BLaER1 (cell line): ENCODE results near the gene NEGR1.
A peak's percentile ranks its signal among the peaks of the same experiment; 100 is the strongest.

ENCODE experiments used
- H3K27ac ChIP-seq: shearing (Covaris generic); formaldehyde crosslinking; 2 replicates; pipeline ENCODE4 v1.8.1; 2022
- H3K27me3 ChIP-seq: shearing (Covaris generic); formaldehyde crosslinking; 2 replicates; pipeline ENCODE4 v1.8.1; 2022
- H3K36me3 ChIP-seq: shearing (Covaris generic); formaldehyde crosslinking; 2 replicates; pipeline ENCODE4 v1.8.1; 2022
- H3K4me1 ChIP-seq: shearing (Covaris generic); formaldehyde crosslinking; 2 replicates; pipeline ENCODE4 v1.8.1; 2022
- H3K4me2 ChIP-seq: shearing (Covaris generic); formaldehyde crosslinking; 2 replicates; pipeline ENCODE4 v1.8.1; 2022
- H3K4me3 ChIP-seq: shearing (Covaris generic); formaldehyde crosslinking; 2 replicates; pipeline ENCODE4 v1.8.1; 2022
- H3K9ac ChIP-seq: shearing (Covaris generic); formaldehyde crosslinking; 2 replicates; pipeline ENCODE4 v1.8.1; 2022
- H3K9me3 ChIP-seq: shearing (Covaris generic); formaldehyde crosslinking; 2 replicates; pipeline ENCODE4 v1.8.1; 2022
- H4K20me1 ChIP-seq: shearing (Covaris generic); formaldehyde crosslinking; 2 replicates; pipeline ENCODE4 v1.8.1; 2022
- Cebpa-rat ChIP-seq: shearing (Covaris generic); IDR thresholded peaks from 2 replicates; pipeline ENCODE4 v1.8.1; 2022

The NEGR1 gene

DNA sequence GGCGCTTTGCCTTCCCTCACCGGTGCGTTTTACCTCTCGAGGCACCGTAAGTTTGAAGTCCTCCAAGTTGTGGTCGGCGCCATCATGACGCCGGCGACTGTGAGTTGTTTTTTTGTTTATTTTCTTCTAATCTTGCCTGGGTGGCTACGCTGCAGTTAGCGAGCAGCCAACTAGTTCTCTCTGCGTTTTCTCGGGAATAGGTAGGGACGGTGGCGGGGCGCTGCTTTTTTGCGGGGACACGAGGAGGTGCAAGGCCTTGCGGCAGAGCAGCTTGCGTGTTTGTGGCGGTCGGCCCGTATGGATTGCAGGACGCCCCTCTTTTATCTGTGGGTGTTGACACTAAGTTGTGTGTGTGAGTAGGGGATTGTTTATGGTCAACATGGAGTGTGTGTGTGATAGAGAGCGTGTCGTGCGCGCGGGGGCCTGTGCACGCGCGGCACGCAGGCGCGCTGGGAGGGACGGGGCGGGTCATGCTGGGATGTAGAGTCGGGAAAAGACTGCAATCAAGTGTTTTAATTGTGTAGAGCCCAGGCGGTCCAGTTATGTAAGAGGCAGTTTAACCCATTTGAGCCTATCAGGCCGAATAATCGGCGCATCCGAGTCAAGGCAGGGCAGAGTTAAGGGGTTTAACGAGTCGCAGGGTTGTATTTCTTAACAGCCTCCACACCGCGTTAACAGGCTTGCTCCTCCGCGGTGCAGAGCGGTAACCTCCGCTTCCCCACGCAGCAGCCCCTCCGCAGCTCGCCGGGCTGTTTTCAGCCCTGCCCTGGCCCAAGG is 1.2 kb upstream of the NEGR1 start:
- Histone ChIP-seq H3K9ac (peak overlapping the region; percentile 47), H3K27me3 (peaks cover 54% of the 10 kb centered on the region), H3K27ac (no peak overlapping the region), H4K20me1 (peaks cover 16% of the 10 kb centered on the region; the same call in 1 of the 2 replicates), H3K4me1 (peaks cover 24% of the 10 kb centered on the region), H3K9me3 (no peaks in the 10 kb centered on the region), H3K4me2 (peak overlapping the region; percentile 86), H3K4me3 (peak overlapping the region; percentile 67), H3K36me3 (no peaks in the 10 kb centered on the region)
- no peak for TF ChIP-seq Cebpa-rat

DNA sequence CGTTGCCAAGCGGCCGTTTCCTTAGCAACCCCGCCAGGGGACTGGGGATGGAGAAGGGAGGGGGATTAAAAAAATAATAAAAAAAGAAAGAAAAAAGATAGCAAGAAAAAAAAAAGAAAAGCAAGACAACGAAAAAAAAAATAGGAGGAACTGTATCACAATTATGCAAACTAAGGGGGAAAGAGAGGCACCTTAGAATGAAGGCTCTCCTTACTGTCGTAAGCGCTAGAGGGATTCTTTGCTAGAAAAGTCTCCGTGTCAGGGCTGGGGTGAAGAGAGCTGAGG is 625 bp upstream of the NEGR1 start:
- peak overlapping the region; percentile 86 for H3K4me2 ChIP-seq
- no peak overlapping the region for H3K27ac ChIP-seq
- no peaks in the 10 kb centered on the region for H3K36me3 ChIP-seq
- peaks cover 24% of the 10 kb centered on the region for H3K4me1 ChIP-seq
- no peak for TF ChIP-seq Cebpa-rat
- peak overlapping the region; percentile 67 for H3K4me3 ChIP-seq
- peaks cover 54% of the 10 kb centered on the region for H3K27me3 ChIP-seq
- H4K20me1 ChIP-seq, result peaks cover 16% of the 10 kb centered on the region; the same call in 1 of the 2 replicates
- H3K9ac ChIP-seq, result peak overlapping the region; percentile 47
- H3K9me3 ChIP-seq, result no peaks in the 10 kb centered on the region

DNA sequence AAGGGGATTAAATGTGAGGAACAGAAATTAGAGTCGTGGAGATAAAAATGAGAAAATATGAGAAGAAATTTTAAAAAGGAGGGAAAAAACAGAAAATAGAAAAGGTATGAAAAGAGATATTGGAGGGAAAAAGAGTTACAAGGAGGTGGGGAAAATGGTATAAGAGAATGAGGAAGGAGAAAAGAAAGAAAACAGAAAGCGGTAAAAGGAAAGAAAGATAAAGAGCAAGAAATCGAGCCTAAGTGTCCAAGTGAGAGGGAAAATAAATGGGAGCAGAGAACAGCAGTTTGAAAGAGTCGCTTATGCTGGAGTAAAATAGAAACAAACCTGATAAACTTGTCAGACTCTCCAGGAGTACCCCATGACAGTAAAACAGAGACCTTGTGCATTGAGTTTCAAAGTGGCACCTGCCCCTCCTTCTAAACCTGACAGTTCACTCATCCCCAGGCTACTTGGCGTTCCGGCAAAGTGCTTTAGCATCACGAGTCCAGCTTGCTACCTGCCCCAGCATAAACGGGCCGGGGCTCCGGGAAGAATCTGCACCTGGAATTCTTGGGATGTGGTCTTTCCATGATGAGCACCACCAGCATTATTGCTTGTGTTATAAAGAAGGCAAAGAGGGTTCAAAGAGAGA is 585 bp downstream of the NEGR1 start:
- peaks cover 54% of the 10 kb centered on the region for H3K27me3 ChIP-seq
- no peak overlapping the region for H3K27ac ChIP-seq
- no peaks in the 10 kb centered on the region for H3K36me3 ChIP-seq
- peak overlapping the region; percentile 67 for H3K4me3 ChIP-seq
- peaks cover 24% of the 10 kb centered on the region for H3K4me1 ChIP-seq
- peaks cover 16% of the 10 kb centered on the region; the same call in 1 of the 2 replicates for H4K20me1 ChIP-seq
- no peak overlapping the region for H3K9ac ChIP-seq
- no peaks in the 10 kb centered on the region for H3K9me3 ChIP-seq
- no peak for TF ChIP-seq Cebpa-rat
- peak overlapping the region; percentile 86 for H3K4me2 ChIP-seq

DNA sequence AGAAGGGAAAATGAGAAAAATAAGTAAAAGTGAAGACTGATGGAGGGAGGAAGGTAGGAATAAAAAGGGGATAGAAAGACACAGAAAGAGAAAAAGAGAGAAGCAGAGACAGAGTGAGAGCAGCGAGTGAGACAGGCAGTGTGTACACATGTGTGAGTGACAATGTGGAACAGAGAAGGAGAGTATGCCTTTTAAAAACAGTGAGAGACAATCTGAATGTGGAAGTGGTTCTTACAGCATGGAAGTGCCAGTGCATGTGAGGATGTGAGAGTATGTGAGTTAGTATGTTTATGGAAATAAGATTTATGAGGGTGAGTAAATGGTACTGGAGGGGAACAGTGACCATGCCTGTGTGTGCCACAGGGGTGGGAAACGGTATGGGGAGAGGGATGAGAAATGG is 1.2 kb downstream of the NEGR1 start:
- H4K20me1 ChIP-seq, result peaks cover 16% of the 10 kb centered on the region; the same call in 1 of the 2 replicates
- H3K27ac ChIP-seq, result no peak overlapping the region
- peaks cover 24% of the 10 kb centered on the region for H3K4me1 ChIP-seq
- no peak for TF ChIP-seq Cebpa-rat
- H3K27me3 ChIP-seq, result peaks cover 54% of the 10 kb centered on the region
- H3K4me2 ChIP-seq, result no peak overlapping the region
- H3K36me3 ChIP-seq, result no peaks in the 10 kb centered on the region
- no peak overlapping the region for H3K9ac ChIP-seq
- H3K9me3 ChIP-seq, result no peaks in the 10 kb centered on the region
- H3K4me3 ChIP-seq, result no peak overlapping the region

DNA sequence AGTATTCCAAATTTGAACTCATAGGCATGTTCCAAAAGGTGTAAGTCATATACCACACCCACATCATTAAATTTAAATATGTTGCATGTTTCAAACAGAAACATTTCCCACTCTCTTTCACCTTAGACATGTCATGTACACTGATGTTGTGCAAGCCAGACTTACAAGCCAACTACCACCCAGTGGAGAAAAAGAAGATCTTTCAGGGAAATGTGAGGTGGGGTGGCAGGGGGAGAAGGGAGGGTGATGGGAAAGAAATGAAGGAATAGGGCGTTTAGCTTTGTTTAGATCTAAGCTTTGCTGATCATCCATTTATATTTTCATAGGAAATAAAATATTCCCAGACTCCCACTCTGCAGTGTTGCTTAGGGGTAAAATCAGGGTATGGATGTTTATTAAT is 1.6 kb downstream of the NEGR1 start:
- Histone ChIP-seq H3K27ac (no peak overlapping the region), H4K20me1 (peaks cover 16% of the 10 kb centered on the region; the same call in 1 of the 2 replicates), H3K9me3 (no peaks in the 10 kb centered on the region), H3K4me3 (no peak overlapping the region), H3K36me3 (no peaks in the 10 kb centered on the region), H3K4me1 (peaks cover 24% of the 10 kb centered on the region), H3K4me2 (no peak overlapping the region), H3K27me3 (peaks cover 52% of the 10 kb centered on the region), H3K9ac (no peak overlapping the region)
- no peak for TF ChIP-seq Cebpa-rat

DNA sequence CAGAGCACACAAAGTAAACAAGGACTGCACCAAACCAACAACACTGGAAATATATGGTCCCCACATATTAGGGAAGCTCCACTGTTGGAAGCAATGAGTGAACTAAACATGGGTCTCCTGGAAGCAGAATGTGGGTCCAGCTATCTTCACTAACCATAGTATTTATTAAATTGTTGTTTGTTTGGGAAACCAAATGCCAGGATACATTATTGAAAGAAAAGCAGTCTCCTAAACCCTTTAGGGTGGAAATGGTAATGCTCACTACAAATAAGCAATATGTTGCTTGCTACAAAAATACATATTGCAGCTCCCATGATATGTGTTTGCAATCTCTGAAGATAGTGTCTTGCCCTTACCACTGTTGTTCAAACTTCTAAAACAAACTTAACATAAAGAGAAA is 2.2 kb downstream of the NEGR1 start:
- peaks cover 47% of the 10 kb centered on the region for H3K27me3 ChIP-seq
- H3K4me1 ChIP-seq, result peaks cover 24% of the 10 kb centered on the region
- TF ChIP-seq Cebpa-rat, result no peak
- no peak overlapping the region for H3K9ac ChIP-seq
- no peak overlapping the region for H3K27ac ChIP-seq
- H3K9me3 ChIP-seq, result no peaks in the 10 kb centered on the region
- H3K36me3 ChIP-seq, result no peaks in the 10 kb centered on the region
- no peak overlapping the region for H3K4me3 ChIP-seq
- no peak overlapping the region for H3K4me2 ChIP-seq
- peaks cover 15% of the 10 kb centered on the region; the same call in 1 of the 2 replicates for H4K20me1 ChIP-seq

DNA sequence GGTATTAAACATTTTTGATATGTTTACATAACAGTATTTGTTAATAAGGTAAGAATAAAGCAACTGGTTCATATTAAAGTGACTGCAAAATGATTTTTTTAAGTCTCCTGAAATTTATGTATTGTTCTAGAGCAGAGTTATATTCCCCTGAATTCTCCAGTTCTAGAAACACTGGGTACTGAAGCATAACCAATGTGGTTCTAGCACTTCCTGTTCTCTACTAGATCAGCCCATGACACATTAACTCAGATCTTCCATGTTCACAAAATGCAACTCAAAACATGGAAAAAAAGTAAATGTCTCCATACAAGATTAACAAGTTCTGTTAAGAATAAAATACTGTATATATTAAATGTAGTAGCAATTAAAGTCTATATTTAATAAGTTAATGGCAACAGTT is 3.9 kb downstream of the NEGR1 start:
- no peaks in the 10 kb centered on the region for H3K9me3 ChIP-seq
- H4K20me1 ChIP-seq, result no peaks in the 10 kb centered on the region
- H3K27me3 ChIP-seq, result peaks cover 30% of the 10 kb centered on the region
- no peak overlapping the region for H3K9ac ChIP-seq
- no peaks in the 10 kb centered on the region for H3K36me3 ChIP-seq
- H3K27ac ChIP-seq, result no peak overlapping the region
- H3K4me2 ChIP-seq, result no peak overlapping the region
- H3K4me1 ChIP-seq, result peaks cover 12% of the 10 kb centered on the region
- no peak overlapping the region for H3K4me3 ChIP-seq
- no peak for TF ChIP-seq Cebpa-rat

DNA sequence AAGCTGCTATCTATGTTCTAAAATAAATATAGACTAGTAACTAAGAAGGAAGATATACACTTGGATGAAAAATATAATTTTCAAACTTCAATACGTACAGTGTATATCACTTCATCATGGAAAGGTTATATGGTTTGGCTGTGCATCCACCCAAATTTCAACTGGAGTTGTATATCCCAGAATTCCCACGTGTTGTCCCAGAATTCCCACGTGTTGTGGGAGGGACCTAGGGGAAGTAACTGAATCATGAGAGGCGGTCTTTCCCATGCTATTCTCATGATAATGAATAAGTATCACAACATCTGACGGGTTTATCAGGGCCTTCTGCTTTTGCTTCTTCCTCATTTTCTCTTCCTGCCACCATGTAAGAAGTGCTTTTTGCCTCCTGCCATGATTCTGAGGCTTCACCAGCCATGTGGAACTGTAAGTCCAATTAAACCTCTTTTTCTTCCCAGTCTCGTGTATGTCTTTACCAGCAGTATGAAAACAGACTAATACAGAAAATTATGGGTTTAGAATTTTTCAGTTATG is 10.7 kb downstream of the NEGR1 start:
- H3K27me3 ChIP-seq, result no peaks in the 10 kb centered on the region
- H3K9ac ChIP-seq, result no peak overlapping the region
- no peak overlapping the region for H3K4me3 ChIP-seq
- no peaks in the 10 kb centered on the region for H4K20me1 ChIP-seq
- no peak overlapping the region for H3K4me2 ChIP-seq
- no peak overlapping the region for H3K27ac ChIP-seq
- no peak for TF ChIP-seq Cebpa-rat
- no peaks in the 10 kb centered on the region for H3K36me3 ChIP-seq
- H3K9me3 ChIP-seq, result peaks cover 4% of the 10 kb centered on the region
- H3K4me1 ChIP-seq, result no peaks in the 10 kb centered on the region

DNA sequence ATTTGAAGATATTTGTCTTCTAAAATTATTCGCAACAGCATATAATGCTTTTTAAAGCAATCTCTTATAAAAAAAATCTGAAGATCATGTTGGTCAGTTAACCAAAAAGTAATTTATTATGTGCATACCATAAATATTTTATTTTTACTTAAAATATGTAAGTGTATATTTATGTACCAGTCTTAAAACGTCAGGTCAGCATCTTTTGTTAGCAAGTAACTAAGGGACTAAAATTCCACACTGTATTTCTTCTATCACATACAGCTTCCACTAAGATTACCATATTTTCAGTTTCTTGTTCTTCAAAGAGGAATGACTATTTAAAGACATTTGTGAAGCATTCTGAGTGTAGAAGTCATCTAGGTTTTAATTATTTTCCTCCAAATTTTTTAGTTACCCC is 19.6 kb downstream of the NEGR1 start:
- TF ChIP-seq Cebpa-rat, result no peak
- Histone ChIP-seq H3K36me3 (no peaks in the 10 kb centered on the region), H3K4me1 (no peaks in the 10 kb centered on the region), H3K9ac (no peak overlapping the region), H4K20me1 (no peaks in the 10 kb centered on the region), H3K4me3 (no peak overlapping the region), H3K9me3 (no peaks in the 10 kb centered on the region), H3K27ac (no peak overlapping the region), H3K27me3 (no peaks in the 10 kb centered on the region), H3K4me2 (no peak overlapping the region)

DNA sequence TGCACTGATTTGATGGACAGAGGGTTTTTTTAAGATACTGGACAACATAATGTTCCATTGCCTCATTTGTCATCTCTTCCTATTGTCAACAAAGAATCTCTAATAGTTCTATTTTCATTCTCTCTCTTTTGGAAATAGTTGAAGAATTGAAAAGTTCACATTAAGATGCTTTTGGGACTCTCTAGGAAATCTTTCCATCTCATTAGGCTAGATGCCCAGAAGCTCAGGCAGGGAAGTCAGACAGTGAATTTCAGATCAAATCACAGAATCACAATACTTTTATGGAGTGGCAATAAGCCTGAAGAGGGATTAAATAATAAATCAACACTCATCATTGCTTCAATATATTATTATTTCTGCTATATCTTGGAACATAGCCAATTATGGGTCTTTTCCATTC is 29.2 kb downstream of the NEGR1 start:
- Histone ChIP-seq H3K4me2 (no peak overlapping the region), H3K9me3 (no peaks in the 10 kb centered on the region), H4K20me1 (no peaks in the 10 kb centered on the region), H3K27ac (no peak overlapping the region), H3K4me3 (no peak overlapping the region), H3K9ac (no peak overlapping the region), H3K4me1 (no peaks in the 10 kb centered on the region), H3K36me3 (no peaks in the 10 kb centered on the region), H3K27me3 (no peaks in the 10 kb centered on the region)
- no peak for TF ChIP-seq Cebpa-rat
